Left lung (tissue), 10 donors: ENCODE results near the gene CCL22. TPM values are rescaled to one million over a fixed set of nuclear protein-coding genes. Genes with fewer than 3 reads are reported as not detected.

Experiments
- ATAC-seq: fragments of 200-7000 bp; cut with Tn5 transposase; one replicate; pipeline ENCODE4 v1.9.1; 2020; ENCODE audit warnings: moderate library complexity
- DNase-seq, 4 donors: peaks; one replicate each; pipeline ENCODE4 v3.0.0-alpha.2; 2013 to 2020
- H3K27ac ChIP-seq, 2 donors: fragments of 200-600 bp; sonication (generic) in 1 of 2; one replicate each; pipeline versions ENCODE4 v1.5.0 to v1.8.0; 2020 to 2021
- H3K27me3 ChIP-seq, 2 donors: fragments of 200-600 bp; sonication (generic) in 1 of 2; one replicate each; pipeline versions ENCODE4 v1.5.0 to v1.8.0; 2020 to 2021
- H3K36me3 ChIP-seq, 2 donors: fragments of 200-600 bp; sonication (generic) in 1 of 2; one replicate each; pipeline versions ENCODE4 v1.5.0 to v1.8.0; 2020 to 2021
- H3K4me1 ChIP-seq, 2 donors: fragments of 200-600 bp; one replicate each; pipeline ENCODE4 v1.8.0; 2021
- H3K4me3 ChIP-seq, 2 donors: fragments of 200-600 bp; sonication (generic) in 1 of 2; one replicate each; pipeline versions ENCODE4 v1.5.0 to v1.8.0; 2020 to 2021; ENCODE audit warnings: mild to moderate bottlenecking in 1 of 2
- H3K9me3 ChIP-seq, 2 donors: fragments of 200-600 bp; sonication (generic) in 1 of 2; one replicate each; pipeline versions ENCODE4 v1.5.0 to v1.8.0; 2020 to 2021
- CTCF ChIP-seq, 2 donors: fragments of 200-600 bp; sonication (generic) in 1 of 2; IDR thresholded peaks; one replicate each; pipeline versions ENCODE4 v1.5.0 to v1.8.0; 2021; ENCODE audit warnings: antibody characterized with exemption in 2 of 2
- intact Hi-C, 2 donors: fragments of 100-400 bp; cut with DNase I; formaldehyde crosslinking; loops; one replicate each; pipeline versions ENCODE4 v1.11.2 to v1.14.2; 2022
- polyA plus RNA-seq, 6 donors: library from polyadenylated mRNA; unstranded; fragments of 120-200 nt; gene quantifications; one replicate each; pipeline ENCODE4 v1.2.1, GENCODE V29; 2013; ENCODE audit not compliant: insufficient read length in 6 of 6
- total RNA-seq, 2 donors: library from RNA; stranded (reverse); fragmentation: NEBNext Ultra II Directional; extraction: Animal tissue kit (Norgen Biotek cat#: 25700); gene quantifications; one replicate each; pipeline ENCODE4 v1.2.1, GENCODE V29; 2021
- donor health status: DM: no; HTN: yes; CAD: no.
- donor health status: DM: no; HTN: no; CAD: no.

Gene CCL22
- total and polyA plus RNA-seq, 8 donors, result 0.08 to 2.4 (median 0.21) TPM

- intact Hi-C loops, result no loop called here
- ATAC-seq, result no peak
- H3K27me3 ChIP-seq, result no peaks in the 10 kb centered on the region
These were observed 10.7 kb upstream of the CCL22 start for GRCh38 chr16:57347858-57348257.

GRCh38 chr16:57348327-57348726 is 10.3 kb upstream of the CCL22 start:
- ATAC-seq (no peak), DNase-seq (no peak)
- H3K4me3 ChIP-seq, result no peak overlapping the region
- TF ChIP-seq CTCF (IDR thresholded peaks at IDR 0.05), result no peak
- H3K9me3 ChIP-seq, result no peaks in the 10 kb centered on the region
- no peaks in the 10 kb centered on the region for H3K4me1 ChIP-seq
- no peaks in the 10 kb centered on the region for H3K36me3 ChIP-seq
- H3K27ac ChIP-seq, result no peak overlapping the region
- intact Hi-C loops, result no loop called here
- no peaks in the 10 kb centered on the region for H3K27me3 ChIP-seq

More at GRCh38 chr16:57347858-57348257, 10.7 kb upstream of the CCL22 start:
- no peak overlapping the region for H3K27ac ChIP-seq
- no peaks in the 10 kb centered on the region for H3K9me3 ChIP-seq
- TF ChIP-seq CTCF (IDR thresholded peaks at IDR 0.05), result no peak
- H3K4me3 ChIP-seq, result no peak overlapping the region
- no peaks in the 10 kb centered on the region for H3K36me3 ChIP-seq
- no peaks in the 10 kb centered on the region for H3K4me1 ChIP-seq
- DNase-seq, result no peak

GRCh38 chr16:57349212-57350031 is 9.2 kb upstream of the CCL22 start:
- H3K27me3 ChIP-seq, result no peaks in the 10 kb centered on the region
- ATAC-seq (peak; percentile 73), DNase-seq (no peak)
- H3K9me3 ChIP-seq, result no peaks in the 10 kb centered on the region
- intact Hi-C loops, result no loop called here
- no peaks in the 10 kb centered on the region for H3K4me1 ChIP-seq
- H3K36me3 ChIP-seq, result no peaks in the 10 kb centered on the region
- no peak overlapping the region for H3K27ac ChIP-seq
- no peak overlapping the region for H3K4me3 ChIP-seq
- TF ChIP-seq CTCF (IDR thresholded peaks at IDR 0.05), result no peak

- H3K27me3 ChIP-seq, result no peaks in the 10 kb centered on the region
- no peaks in the 10 kb centered on the region for H3K9me3 ChIP-seq
- no peak for TF ChIP-seq CTCF (IDR thresholded peaks at IDR 0.05)
- intact Hi-C loops, result no loop called here
- H3K36me3 ChIP-seq, result no peaks in the 10 kb centered on the region
- H3K4me1 ChIP-seq, result peaks cover 0 to under 1% of the 10 kb centered on the region in 2 donors
- DNase-seq, result no peak
- no peak overlapping the region for H3K27ac ChIP-seq
- H3K4me3 ChIP-seq, result no peak overlapping the region
- ATAC-seq, result no peak
These were observed 5.9 kb upstream of the CCL22 start for GRCh38 chr16:57352636-57353047.

- DNase-seq (no peak), ATAC-seq (no peak)
- Histone ChIP-seq H3K27me3 (no peaks in the 10 kb centered on the region), H3K4me3 (no peak overlapping the region), H3K9me3 (no peaks in the 10 kb centered on the region), H3K4me1 (peaks cover 0 to 13% of the 10 kb centered on the region in 2 donors), H3K27ac (no peak overlapping the region), H3K36me3 (no peaks in the 10 kb centered on the region)
- intact Hi-C loops, result no loop called here
- no peak for TF ChIP-seq CTCF (IDR thresholded peaks at IDR 0.05)
These were observed 4.3 kb upstream of the CCL22 start for GRCh38 chr16:57354311-57354710.
